Prostate gland (tissue), 2 donors: ENCODE data around the gene TPO.

Source experiments
- POLR2A ChIP-seq: fragments of 450-650 bp; IDR thresholded peaks from one replicate; pipeline ENCODE4 v1.6.1; 2016; ENCODE audit warnings: antibody characterized with exemption, mild to moderate bottlenecking
- POLR2AphosphoS5 ChIP-seq: sonication (generic); formaldehyde crosslinking; IDR thresholded peaks from one replicate; pipeline ENCODE4 v1.6.1; 2017; ENCODE audit warnings: antibody characterized with exemption
- TF ChIP-seq, protein P1 (sequence below), 4 experiments: fragments of 200-600 bp in 2 of 4; fragments of 450-650 bp in 2 of 4; sonication (generic) in 2 of 4; IDR thresholded peaks; 1 replicate in 3 of 4; 2 replicates in 1 of 4; pipeline ENCODE4 v1.5.1; 2016 to 2019; ENCODE audit warnings: antibody characterized with exemption in 4 of 4, mild to moderate bottlenecking in 2 of 4, moderate library complexity in 2 of 4

DNA sequence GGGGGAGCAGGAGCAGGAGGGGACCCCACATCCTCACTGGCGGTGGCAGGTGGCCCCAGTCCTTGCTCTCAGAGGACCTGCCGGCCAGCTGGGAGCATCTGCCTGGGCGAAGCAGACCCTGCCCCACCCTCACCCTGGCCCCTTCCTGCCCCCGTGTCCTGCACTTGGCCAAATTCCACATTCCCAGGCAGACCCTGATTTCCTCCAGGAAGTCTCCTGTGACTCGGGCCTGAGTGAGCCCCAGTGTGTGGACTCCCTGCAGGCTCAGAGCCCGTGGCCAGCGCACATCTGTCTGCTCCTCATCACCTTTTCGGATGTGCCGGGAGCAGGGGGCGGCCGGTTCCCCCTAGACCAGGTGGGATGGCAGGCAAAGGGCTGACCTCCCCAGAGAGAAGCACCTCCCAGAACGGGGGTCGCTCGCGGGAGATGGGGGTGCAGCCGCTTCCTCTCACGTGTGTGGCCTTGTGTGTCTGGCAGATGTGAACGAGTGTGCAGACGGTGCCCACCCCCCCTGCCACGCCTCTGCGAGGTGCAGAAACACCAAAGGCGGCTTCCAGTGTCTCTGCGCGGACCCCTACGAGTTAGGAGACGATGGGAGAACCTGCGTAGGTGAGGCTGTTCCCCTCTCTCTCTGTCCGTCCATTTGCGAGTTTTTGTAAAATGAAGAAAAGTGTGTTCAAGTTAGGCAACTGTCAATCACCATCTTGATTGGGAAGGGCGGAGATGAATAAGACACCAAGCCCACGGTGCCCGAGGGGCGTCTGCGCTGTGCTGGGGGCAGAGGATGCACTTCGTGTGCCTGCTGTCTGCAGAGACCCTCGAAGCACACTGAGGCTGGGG is 90.4 kb downstream of the TPO start:
- TF ChIP-seq, protein P1, sequence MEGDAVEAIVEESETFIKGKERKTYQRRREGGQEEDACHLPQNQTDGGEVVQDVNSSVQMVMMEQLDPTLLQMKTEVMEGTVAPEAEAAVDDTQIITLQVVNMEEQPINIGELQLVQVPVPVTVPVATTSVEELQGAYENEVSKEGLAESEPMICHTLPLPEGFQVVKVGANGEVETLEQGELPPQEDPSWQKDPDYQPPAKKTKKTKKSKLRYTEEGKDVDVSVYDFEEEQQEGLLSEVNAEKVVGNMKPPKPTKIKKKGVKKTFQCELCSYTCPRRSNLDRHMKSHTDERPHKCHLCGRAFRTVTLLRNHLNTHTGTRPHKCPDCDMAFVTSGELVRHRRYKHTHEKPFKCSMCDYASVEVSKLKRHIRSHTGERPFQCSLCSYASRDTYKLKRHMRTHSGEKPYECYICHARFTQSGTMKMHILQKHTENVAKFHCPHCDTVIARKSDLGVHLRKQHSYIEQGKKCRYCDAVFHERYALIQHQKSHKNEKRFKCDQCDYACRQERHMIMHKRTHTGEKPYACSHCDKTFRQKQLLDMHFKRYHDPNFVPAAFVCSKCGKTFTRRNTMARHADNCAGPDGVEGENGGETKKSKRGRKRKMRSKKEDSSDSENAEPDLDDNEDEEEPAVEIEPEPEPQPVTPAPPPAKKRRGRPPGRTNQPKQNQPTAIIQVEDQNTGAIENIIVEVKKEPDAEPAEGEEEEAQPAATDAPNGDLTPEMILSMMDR (IDR thresholded peaks at IDR 0.05): no peak
- no peak for TF ChIP-seq POLR2AphosphoS5
- TF ChIP-seq POLR2A: no peak
